Uterus (tissue), 4 donors: ENCODE measurements around the gene MYO1D. TPM values are rescaled to one million over a fixed set of nuclear protein-coding genes. Genes with fewer than 3 reads are reported as not detected.

Experiments
- DNase-seq, 2 donors: peaks; one replicate each; pipeline ENCODE4 v3.0.0-alpha.2; 2019 to 2020
- H3K27ac ChIP-seq, 2 donors: fragments of 200-600 bp; sonication (generic); 1 replicate in 1 of 2; 2 replicates in 1 of 2; pipeline ENCODE4 v1.5.1; 2016 to 2018
- H3K27me3 ChIP-seq, 2 donors: fragments of 200-600 bp; sonication (generic); one replicate each; pipeline ENCODE4 v1.5.1; 2018 to 2019; ENCODE audit warnings: control low read depth in 1 of 2
- H3K36me3 ChIP-seq, 2 donors: fragments of 200-600 bp; sonication (generic); one replicate each; pipeline ENCODE4 v1.5.1; 2019; ENCODE audit warnings: control low read depth in 1 of 2
- H3K4me1 ChIP-seq, 2 donors: fragments of 200-600 bp; sonication (generic); one replicate each; pipeline ENCODE4 v1.5.1; 2018 to 2019; ENCODE audit warnings: control low read depth in 1 of 2
- H3K4me3 ChIP-seq, 2 donors: fragments of 200-600 bp; sonication (generic); 1 replicate in 1 of 2; 2 replicates in 1 of 2; pipeline ENCODE4 v1.5.1; 2018 to 2019; ENCODE audit warnings: mild to moderate bottlenecking in 1 of 2
- H3K9me3 ChIP-seq, 2 donors: fragments of 200-600 bp; sonication (generic); one replicate each; pipeline ENCODE4 v1.5.1; 2019; ENCODE audit warnings: control low read depth in 1 of 2
- CTCF ChIP-seq, 4 experiments: fragments of 200-600 bp in 2 of 4; fragments of 450-650 bp in 2 of 4; sonication (generic) in 2 of 4; IDR thresholded peaks; one replicate each; pipeline ENCODE4 v1.5.1; 2016 to 2019; ENCODE audit warnings: antibody characterized with exemption in 4 of 4, mild to moderate bottlenecking in 2 of 4, moderate library complexity in 1 of 4
- POLR2A ChIP-seq, 2 donors: fragments of 450-650 bp; IDR thresholded peaks; one replicate each; pipeline ENCODE4 v1.6.1; 2016; ENCODE audit warnings: antibody characterized with exemption in 2 of 2, mild to moderate bottlenecking in 1 of 2, moderate library complexity in 1 of 2
- intact Hi-C: fragments of 100-400 bp; cut with DNase I; formaldehyde crosslinking; loops from one replicate; pipeline ENCODE4 v1.15.1; 2023; ENCODE audit warnings: low total_unique reads
- total RNA-seq, 4 donors: library from RNA; depleted of rRNA in 3 of 4; stranded (reverse); fragments of >200 nt in 3 of 4; gene quantifications; one replicate each; pipeline versions ENCODE4 v1.1.0 to v1.2.4, GENCODE V29; 2014 to 2023
- donor health status: DM: yes; HTN: yes; CAD: no.

MYO1D gene
- total RNA-seq, 4 donors from 2014 or later, result 20.4 to 55.2 (median 30.6) TPM

GRCh38 chr17:32880671-32881453 is 3.9 kb upstream of the MYO1D start:
- H3K4me1 ChIP-seq, result no peaks in the 10 kb centered on the region
- intact Hi-C loops, result no loop called here
- no peak for DNase-seq

DNA sequence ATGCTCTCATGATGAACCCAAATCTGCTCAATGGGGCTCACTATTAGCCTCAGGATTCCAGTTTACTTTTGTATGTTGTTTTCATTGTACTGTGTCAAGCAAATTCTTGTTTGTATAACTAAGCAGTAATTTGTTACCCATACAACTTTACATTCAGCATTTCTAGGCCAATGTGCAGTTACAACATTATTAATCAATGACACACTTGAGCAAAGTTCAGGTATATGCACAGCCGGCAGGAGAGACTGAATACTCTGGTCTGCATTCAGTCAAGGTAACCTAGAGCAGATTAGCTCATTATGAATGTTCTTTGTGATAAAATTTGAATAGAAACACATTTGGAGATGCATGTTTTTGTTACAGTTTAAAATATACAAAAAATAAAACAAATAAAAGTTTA is 2.2 kb upstream of the MYO1D start:
- H3K4me3 ChIP-seq, result no peak overlapping the region
- no peak for DNase-seq
- H3K36me3 ChIP-seq, result no peaks in the 10 kb centered on the region
- H3K27ac ChIP-seq, result no peak overlapping the region
- no peaks in the 10 kb centered on the region for H3K9me3 ChIP-seq
- no peaks in the 10 kb centered on the region for H3K27me3 ChIP-seq
- intact Hi-C loops, result no loop called here
- no peak for TF ChIP-seq CTCF (IDR thresholded peaks at IDR 0.05)
- TF ChIP-seq POLR2A (IDR thresholded peaks at IDR 0.05), result no peak
- H3K4me1 ChIP-seq, result peaks cover 0 to 3% of the 10 kb centered on the region in 2 donors

More at GRCh38 chr17:32880671-32881453, 3.9 kb upstream of the MYO1D start:
- Histone ChIP-seq H3K36me3 (no peaks in the 10 kb centered on the region), H3K27ac (no peak overlapping the region), H3K9me3 (no peaks in the 10 kb centered on the region), H3K4me3 (no peak overlapping the region), H3K27me3 (no peaks in the 10 kb centered on the region)
- TF ChIP-seq CTCF (IDR thresholded peaks at IDR 0.05) (no peak), POLR2A (IDR thresholded peaks at IDR 0.05) (no peak)

DNA sequence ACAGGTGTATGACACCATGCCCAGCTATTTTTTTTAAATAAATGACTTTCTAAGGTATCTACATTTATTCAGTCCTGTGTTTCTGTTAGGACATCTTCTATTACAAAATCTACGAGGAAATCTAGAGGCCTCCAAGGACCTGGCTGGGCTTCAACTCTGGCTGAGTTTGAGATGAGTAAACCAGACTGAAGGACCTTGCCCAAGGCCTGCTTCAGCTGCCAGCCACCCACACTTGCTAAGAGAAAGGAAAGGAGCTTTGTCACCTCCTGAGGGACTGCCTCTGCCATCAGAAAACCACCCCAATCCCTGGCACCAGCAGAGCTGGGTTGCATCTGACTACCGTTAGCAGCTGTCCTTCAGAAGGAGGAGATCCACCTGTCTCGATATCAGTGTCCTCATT is 1.3 kb upstream of the MYO1D start:
- intact Hi-C loops, result no loop called here
- H3K27ac ChIP-seq, result no peak overlapping the region
- no peaks in the 10 kb centered on the region for H3K36me3 ChIP-seq
- H3K27me3 ChIP-seq, result no peaks in the 10 kb centered on the region
- peaks cover 0 to 3% of the 10 kb centered on the region in 2 donors for H3K4me1 ChIP-seq
- no peaks in the 10 kb centered on the region for H3K9me3 ChIP-seq
- TF ChIP-seq CTCF (IDR thresholded peaks at IDR 0.05) (no peak), POLR2A (IDR thresholded peaks at IDR 0.05) (no peak)
- no peak overlapping the region for H3K4me3 ChIP-seq
- peak; percentile 24 to 34 for DNase-seq

DNA sequence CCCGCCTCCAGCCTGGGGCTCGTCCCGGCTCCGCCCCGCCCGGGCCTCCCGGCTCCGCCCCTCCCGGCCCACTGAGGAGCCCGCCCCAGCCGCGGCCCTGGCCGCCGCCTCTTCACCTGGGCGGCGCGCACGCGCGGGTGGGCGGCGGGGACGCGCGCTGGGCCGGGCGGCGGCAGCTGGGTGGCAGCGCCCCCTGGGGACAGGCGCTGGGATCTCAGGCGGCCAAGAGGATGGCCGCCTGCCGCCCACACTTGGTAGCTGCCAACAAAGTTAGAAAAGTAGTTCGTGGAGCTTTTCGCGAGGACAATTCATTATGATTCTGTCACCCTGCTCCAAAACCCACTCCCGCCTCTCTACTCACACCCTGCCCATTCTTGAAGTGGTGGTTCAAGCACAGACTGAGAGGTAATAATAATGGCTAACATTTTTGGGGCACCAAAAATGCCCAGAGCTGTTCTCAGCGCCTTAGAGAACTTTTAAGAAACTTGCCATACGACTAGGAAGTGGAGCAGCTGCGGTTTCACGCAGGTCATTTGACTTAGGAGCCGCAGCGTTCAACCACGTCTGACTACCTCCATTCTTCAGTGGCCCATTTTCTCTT is 340 bp upstream of the MYO1D start:
- Histone ChIP-seq H3K27me3 (no peaks in the 10 kb centered on the region), H3K9me3 (no peaks in the 10 kb centered on the region), H3K4me1 (peaks cover 0 to 3% of the 10 kb centered on the region in 2 donors), H3K27ac (peak overlapping the region; percentile 90 to 94), H3K36me3 (no peaks in the 10 kb centered on the region), H3K4me3 (peak overlapping the region; percentile 63 to 87)
- intact Hi-C loops, result loop anchor here (2.0 kb wide), 1 partner anchor 94 kb away; no protein-coding TSS in a partner anchor
- DNase-seq, result peak; percentile 89 to 95
- TF ChIP-seq CTCF (IDR thresholded peaks at IDR 0.05) (peak; percentile 74 to 100 (median 94)), POLR2A (IDR thresholded peaks at IDR 0.05) (no peak)

DNA sequence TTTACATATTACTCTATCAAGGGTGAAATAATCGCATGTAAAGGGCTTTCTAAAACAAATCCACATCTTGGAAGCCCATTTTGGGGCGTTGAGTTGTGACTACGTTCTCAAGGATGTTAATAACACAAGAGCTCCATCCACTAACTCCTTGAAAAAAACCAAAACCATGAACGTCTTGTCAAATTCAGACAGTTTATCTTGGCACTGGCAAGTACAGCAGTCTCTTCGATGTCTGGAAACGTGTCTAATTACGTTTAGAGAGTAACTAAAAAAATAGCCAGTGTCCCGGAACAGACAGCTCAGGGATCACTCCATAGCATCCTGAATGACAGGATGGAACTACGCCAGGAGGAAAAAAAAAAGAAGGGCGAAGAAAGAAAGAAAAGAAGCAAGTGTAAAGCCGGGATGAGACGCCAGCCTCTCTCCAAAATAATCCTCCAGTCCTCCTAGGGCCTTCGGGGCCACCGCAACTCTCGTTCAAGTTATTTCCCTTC is 954 bp downstream of the MYO1D start:
- TF ChIP-seq CTCF (IDR thresholded peaks at IDR 0.05) (no peak), POLR2A (IDR thresholded peaks at IDR 0.05) (no peak)
- Histone ChIP-seq H3K36me3 (no peaks in the 10 kb centered on the region), H3K9me3 (no peaks in the 10 kb centered on the region), H3K4me3 (peak overlapping the region; percentile 63 to 87), H3K27me3 (no peaks in the 10 kb centered on the region), H3K27ac (peak overlapping the region; percentile 90 to 94), H3K4me1 (peaks cover 0 to 3% of the 10 kb centered on the region in 2 donors)
- no peak for DNase-seq
- intact Hi-C loops, result loop anchor here (2.0 kb wide), 1 partner anchor 93 kb away; no protein-coding TSS in a partner anchor
